Measurements from ENCODE around the gene JSRP1. TPM values are rescaled to one million over a fixed set of nuclear protein-coding genes. Genes with fewer than 3 reads are reported as not detected.

Gene JSRP1
- total RNA-seq, 6 experiments from 2014 or later = 0.28 to 0.81 (median 0.42) TPM; not detected in 3

DNA sequence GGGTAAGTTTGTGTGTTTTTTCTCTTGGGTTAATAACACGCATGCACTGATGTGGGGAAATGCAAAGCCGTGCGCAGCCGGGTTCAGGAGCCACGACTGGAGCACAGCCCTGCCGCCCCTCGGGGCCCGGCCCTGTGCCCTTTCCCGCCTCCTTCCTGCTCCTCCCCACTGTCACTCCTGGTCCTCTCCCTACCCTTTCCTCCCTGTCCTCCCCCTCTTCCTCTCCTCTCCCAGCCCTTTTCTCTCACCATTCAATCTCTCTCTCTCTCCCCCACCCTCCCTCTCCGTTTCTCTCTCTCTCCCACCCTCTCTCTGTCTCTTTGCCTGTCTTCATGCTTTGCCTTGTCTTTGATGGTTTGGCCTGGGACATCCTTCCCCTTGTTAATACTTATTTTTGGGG, 47.2 kb downstream of the JSRP1 start:
- Histone ChIP-seq H3K9me3 (no peaks in the 10 kb centered on the region), H3K27me3 (no peaks in the 10 kb centered on the region), H3K4me3 (no peak overlapping the region), H3K4me1 (no peaks in the 10 kb centered on the region), H3K27ac (no peak overlapping the region), H3K36me3 (peaks cover 0 to 28% (median 9%) of the 10 kb centered on the region in 4 donors)
- TF ChIP-seq POLR2A (IDR thresholded peaks at IDR 0.05) = no peak
- intact Hi-C loops (cut with DNase I) = no loop called here
- ATAC-seq (peak in 2 of 4 donors; percentile 16 to 45), DNase-seq (no peak)
- WGBS (ENCODE audit: insufficient coverage, low coverage, low lambda C conversion rate, missing lambda C conversion rate) = 47% methylated on average over 7 of the region's 10 CpGs

DNA sequence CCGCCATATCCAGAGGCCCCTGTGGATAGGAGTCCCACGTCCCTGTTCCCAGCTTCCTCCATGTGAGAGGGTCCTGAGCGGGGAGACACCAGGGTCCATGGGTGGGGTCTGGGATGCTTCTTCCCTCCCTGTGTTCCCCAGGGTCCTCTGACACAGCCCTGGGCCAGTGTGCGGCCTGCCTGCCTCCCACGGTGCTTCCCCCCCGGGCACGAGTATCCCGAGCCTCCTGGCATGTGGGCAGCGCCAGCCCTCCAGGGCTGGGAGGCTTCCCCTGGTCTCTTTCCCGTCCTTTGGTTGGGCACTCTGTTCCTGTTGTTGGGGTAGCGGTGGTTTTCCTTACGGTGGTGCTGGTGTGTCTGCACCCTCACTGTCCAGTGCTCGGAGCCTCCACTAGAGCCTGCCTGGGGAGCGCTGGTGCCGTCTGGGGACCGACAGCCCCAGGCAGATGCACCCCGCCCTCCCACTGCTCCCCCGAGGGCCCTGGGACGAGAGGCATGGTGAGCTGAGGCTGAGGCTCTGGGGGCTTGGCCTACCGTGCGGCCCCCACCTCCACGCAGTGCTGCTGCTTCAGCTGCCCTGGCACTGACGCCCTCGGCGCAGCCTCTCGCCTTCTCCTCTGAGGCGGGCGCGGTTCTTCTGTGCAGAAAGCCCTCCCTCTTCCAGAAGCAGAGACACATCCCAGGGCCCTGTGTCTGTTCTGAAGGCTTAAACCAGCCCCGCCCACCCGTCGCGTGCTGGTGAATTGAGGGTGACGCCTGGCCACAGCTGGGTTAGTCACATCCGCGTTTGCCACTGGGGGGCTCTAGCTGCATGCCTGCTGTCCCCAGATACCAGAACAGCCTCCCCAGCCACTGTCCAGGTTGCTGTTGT, 48.0 kb downstream of the JSRP1 start:
- 72% methylated on average over 10 of the region's 36 CpGs for WGBS (ENCODE audit: insufficient coverage, low coverage, low lambda C conversion rate, missing lambda C conversion rate)

GRCh38 chr19:2207008-2207407, 49.2 kb downstream of the JSRP1 start:
- intact Hi-C loops (cut with DNase I) = no loop called here
- Histone ChIP-seq H3K27ac (no peak overlapping the region), H3K27me3 (no peaks in the 10 kb centered on the region), H3K36me3 (peaks cover 0 to 18% (median 10%) of the 10 kb centered on the region in 4 donors), H3K4me1 (no peaks in the 10 kb centered on the region), H3K9me3 (no peaks in the 10 kb centered on the region), H3K4me3 (no peak overlapping the region)
- WGBS (ENCODE audit: insufficient coverage, low coverage, low lambda C conversion rate, missing lambda C conversion rate) = 85% methylated on average over 4 of the region's 15 CpGs
- no peak for DNase-seq
- ATAC-seq = no peak
- TF ChIP-seq CTCF (IDR thresholded peaks at IDR 0.05) (no peak), POLR2A (IDR thresholded peaks at IDR 0.05) (no peak)

More for the DNA sequence above, 48.0 kb downstream of the JSRP1 start:
- DNase-seq (no peak), ATAC-seq (peak; percentile 30 to 46 (median 38))
- Histone ChIP-seq H3K4me1 (no peaks in the 10 kb centered on the region), H3K4me3 (no peak overlapping the region), H3K27ac (no peak overlapping the region), H3K9me3 (no peaks in the 10 kb centered on the region), H3K27me3 (no peaks in the 10 kb centered on the region), H3K36me3 (peaks cover 0 to 22% (median 9%) of the 10 kb centered on the region in 4 donors)
- intact Hi-C loops (cut with DNase I) = no loop called here
- TF ChIP-seq CTCF (IDR thresholded peaks at IDR 0.05) (peak in 1 of 4 donors; percentile 9), POLR2A (IDR thresholded peaks at IDR 0.05) (no peak)

- no peak for ATAC-seq
- peaks cover 0 to 3% (median 0%) of the 10 kb centered on the region in 4 donors for H3K36me3 ChIP-seq
- H3K9me3 ChIP-seq = no peaks in the 10 kb centered on the region
- H3K4me3 ChIP-seq = no peak overlapping the region
- H3K27me3 ChIP-seq = no peaks in the 10 kb centered on the region
- H3K4me1 ChIP-seq = no peaks in the 10 kb centered on the region
- no peak overlapping the region for H3K27ac ChIP-seq
- WGBS (ENCODE audit: insufficient coverage, low coverage, low lambda C conversion rate, missing lambda C conversion rate) = no CpG with 5 or more reads among the region's 15 CpGs
- intact Hi-C loops (cut with DNase I) = no loop called here
- TF ChIP-seq CTCF (IDR thresholded peaks at IDR 0.05) (no peak), POLR2A (IDR thresholded peaks at IDR 0.05) (no peak)
- no peak for DNase-seq
Observed at GRCh38 chr19:2202366-2202765, 53.9 kb downstream of the JSRP1 start.

MicroRNAs within 50 kb of the gene (microRNA counts, 767-probe panel; counts per million panel counts)
- microRNA hsa-miR-1227 = 237 counts per million

Small RNAs within 50 kb of the gene (microRNA-seq; reads per million reads assigned to microRNA genes)
- gene MIR1227 = 0.29 to 2.6 reads per million in 2 donors
- gene MIR4321 = 0 reads per million in 2 donors

Small RNAs within 50 kb of the gene (small RNA-seq; reads per million reads assigned to genes)
- 0 to 0.19 reads per million in 2 experiments for gene MIR1227

Other genes starting within 250 kb of the JSRP1 start
- 10 to 100 TPM; 22.2 to 42.6 (median 29.2) TPM for gene BTBD2, start 240.7 kb downstream of the JSRP1 start, total RNA-seq
- 100 to 1,000 TPM in 4 of 6 experiments, 10 to 100 TPM in 2; 80.5 to 218 (median 117) TPM for gene MKNK2, start 205.2 kb downstream of the JSRP1 start, total RNA-seq
- gene MOB3A, start 160.1 kb downstream of the JSRP1 start, total RNA-seq = 10 to 100 TPM in 4 of 6 experiments, 1 to 10 TPM in 2; 8.3 to 13.8 (median 10.8) TPM
- 1 to 10 TPM in 5 of 6 experiments, not detected in 1; 1.2 to 6.9 (median 4.2) TPM for gene IZUMO4, start 159.5 kb downstream of the JSRP1 start, total RNA-seq
- gene AP3D1, start 104.9 kb downstream of the JSRP1 start, total RNA-seq = 10 to 100 TPM; 55.5 to 99.0 (median 65.5) TPM
- 10 to 100 TPM; 10.3 to 23.5 (median 14.9) TPM for gene DOT1L, start 92.5 kb downstream of the JSRP1 start, total RNA-seq
- 10 to 100 TPM; 24.4 to 49.3 (median 28.6) TPM for gene PLEKHJ1, start 20.1 kb downstream of the JSRP1 start, total RNA-seq
- 10 to 100 TPM; 14.0 to 22.1 (median 19.1) TPM for gene SF3A2, start 19.6 kb downstream of the JSRP1 start, total RNA-seq
- gene AMH, start 7.1 kb downstream of the JSRP1 start, total RNA-seq = 1 to 10 TPM in 1 of 6 experiments, under 1 TPM in 5; 0.24 to 1.2 (median 0.59) TPM
- under 1 TPM; 0.07 to 0.49 (median 0.36) TPM for gene PEAK3, start 25.8 kb upstream of the JSRP1 start, total RNA-seq
- gene LINGO3, start 51.7 kb upstream of the JSRP1 start, total RNA-seq = not detected
- 10 to 100 TPM; 22.4 to 64.2 (median 28.2) TPM for gene LSM7, start 72.2 kb upstream of the JSRP1 start, total RNA-seq
- gene SPPL2B, start 72.3 kb upstream of the JSRP1 start, total RNA-seq = 10 to 100 TPM; 11.8 to 39.8 (median 26.5) TPM
- gene TMPRSS9, start 103.8 kb upstream of the JSRP1 start, total RNA-seq = 1 to 10 TPM in 3 of 6 experiments, under 1 TPM in 3; 0.12 to 6.7 (median 2.9) TPM
- gene TIMM13, start 171.2 kb upstream of the JSRP1 start, total RNA-seq = 10 to 100 TPM; 35.5 to 59.8 (median 51.1) TPM
- gene LMNB2, start 200.5 kb upstream of the JSRP1 start, total RNA-seq = 10 to 100 TPM in 1 of 6 experiments, 1 to 10 TPM in 5; 4.6 to 11.6 (median 7.1) TPM
- 100 to 1,000 TPM in 4 of 6 experiments, 10 to 100 TPM in 2; 39.0 to 176 (median 127) TPM for gene GADD45B, start 219.7 kb upstream of the JSRP1 start, total RNA-seq